ENCODE measurements around the gene RFX2.

RFX2 gene

GRCh38 chr19:6058518-6059201 lies 51.6 kb downstream of the RFX2 start:
- no peaks in the 10 kb centered on the region for H3K4me1 ChIP-seq (ENCODE audit: low read depth, poor library complexity, severe bottlenecking)

GRCh38 chr19:6057651-6058517 lies 52.4 kb downstream of the RFX2 start:
- Histone ChIP-seq H3K9ac (no peak overlapping the region), H3K27ac (no peak overlapping the region), H3K4me2 (no peak overlapping the region)

More at GRCh38 chr19:6058518-6059201, 51.6 kb downstream of the RFX2 start:
- H3K27me3 ChIP-seq (ENCODE audit: insufficient read depth, low read depth): no peaks in the 10 kb centered on the region
- no peak overlapping the region for H2AFZ ChIP-seq (ENCODE audit: low read depth)
- no peak overlapping the region for H3K9ac ChIP-seq
- no peak overlapping the region for H3K27ac ChIP-seq
- TF ChIP-seq CTCF (conservative IDR thresholded peaks at IDR 0.05; ENCODE audit: low read depth, low read length): no peak
- H3K79me2 ChIP-seq (ENCODE audit: insufficient read depth, low read depth): no peaks in the 10 kb centered on the region
- no peaks in the 10 kb centered on the region for H4K20me1 ChIP-seq (ENCODE audit: insufficient read depth)
- H3K4me3 ChIP-seq (IDR thresholded peaks at IDR 0.05; ENCODE audit: insufficient read depth, low read depth, low read length): no peak overlapping the region
- H3K4me2 ChIP-seq: no peak overlapping the region
- no peaks in the 10 kb centered on the region for H3K36me3 ChIP-seq (ENCODE audit: insufficient read depth)

GRCh38 chr19:6056801-6057650 lies 53.3 kb downstream of the RFX2 start:
- H3K79me2 ChIP-seq (ENCODE audit: insufficient read depth, low read depth): no peaks in the 10 kb centered on the region
- H2AFZ ChIP-seq (ENCODE audit: low read depth): no peak overlapping the region
- H3K9ac ChIP-seq: no peak overlapping the region
- H3K4me2 ChIP-seq: no peak overlapping the region
- no peaks in the 10 kb centered on the region for H3K36me3 ChIP-seq (ENCODE audit: insufficient read depth)
- H3K4me1 ChIP-seq (ENCODE audit: low read depth, poor library complexity, severe bottlenecking): no peaks in the 10 kb centered on the region
- no peak for TF ChIP-seq CTCF (conservative IDR thresholded peaks at IDR 0.05; ENCODE audit: low read depth, low read length)
- H3K27me3 ChIP-seq (ENCODE audit: insufficient read depth, low read depth): no peaks in the 10 kb centered on the region
- H4K20me1 ChIP-seq (ENCODE audit: insufficient read depth): no peaks in the 10 kb centered on the region
- no peak overlapping the region for H3K27ac ChIP-seq
- no peak overlapping the region for H3K4me3 ChIP-seq (IDR thresholded peaks at IDR 0.05; ENCODE audit: insufficient read depth, low read depth, low read length)

More at GRCh38 chr19:6057651-6058517, 52.4 kb downstream of the RFX2 start:
- H3K36me3 ChIP-seq (ENCODE audit: insufficient read depth): no peaks in the 10 kb centered on the region
- H4K20me1 ChIP-seq (ENCODE audit: insufficient read depth): no peaks in the 10 kb centered on the region
- no peak overlapping the region for H2AFZ ChIP-seq (ENCODE audit: low read depth)
- TF ChIP-seq CTCF (conservative IDR thresholded peaks at IDR 0.05; ENCODE audit: low read depth, low read length): no peak
- no peak overlapping the region for H3K4me3 ChIP-seq (IDR thresholded peaks at IDR 0.05; ENCODE audit: insufficient read depth, low read depth, low read length)
- no peaks in the 10 kb centered on the region for H3K27me3 ChIP-seq (ENCODE audit: insufficient read depth, low read depth)
- H3K79me2 ChIP-seq (ENCODE audit: insufficient read depth, low read depth): no peaks in the 10 kb centered on the region
- H3K4me1 ChIP-seq (ENCODE audit: low read depth, poor library complexity, severe bottlenecking): no peaks in the 10 kb centered on the region

GRCh38 chr19:6056282-6056741 lies 54.0 kb downstream of the RFX2 start:
- Histone ChIP-seq H3K27me3 (ENCODE audit: insufficient read depth, low read depth) (no peaks in the 10 kb centered on the region), H3K4me3 (IDR thresholded peaks at IDR 0.05; ENCODE audit: insufficient read depth, low read depth, low read length) (no peak overlapping the region), H2AFZ (ENCODE audit: low read depth) (no peak overlapping the region), H3K27ac (no peak overlapping the region), H3K36me3 (ENCODE audit: insufficient read depth) (no peaks in the 10 kb centered on the region), H3K4me1 (ENCODE audit: low read depth, poor library complexity, severe bottlenecking) (no peaks in the 10 kb centered on the region), H4K20me1 (ENCODE audit: insufficient read depth) (no peaks in the 10 kb centered on the region), H3K4me2 (no peak overlapping the region), H3K9ac (no peak overlapping the region), H3K79me2 (ENCODE audit: insufficient read depth, low read depth) (no peaks in the 10 kb centered on the region)
- TF ChIP-seq CTCF (conservative IDR thresholded peaks at IDR 0.05; ENCODE audit: low read depth, low read length): no peak

Data from KMS-11 (cell line).